ENCODE data around the gene SPACA1.

The SPACA1 gene

DNA sequence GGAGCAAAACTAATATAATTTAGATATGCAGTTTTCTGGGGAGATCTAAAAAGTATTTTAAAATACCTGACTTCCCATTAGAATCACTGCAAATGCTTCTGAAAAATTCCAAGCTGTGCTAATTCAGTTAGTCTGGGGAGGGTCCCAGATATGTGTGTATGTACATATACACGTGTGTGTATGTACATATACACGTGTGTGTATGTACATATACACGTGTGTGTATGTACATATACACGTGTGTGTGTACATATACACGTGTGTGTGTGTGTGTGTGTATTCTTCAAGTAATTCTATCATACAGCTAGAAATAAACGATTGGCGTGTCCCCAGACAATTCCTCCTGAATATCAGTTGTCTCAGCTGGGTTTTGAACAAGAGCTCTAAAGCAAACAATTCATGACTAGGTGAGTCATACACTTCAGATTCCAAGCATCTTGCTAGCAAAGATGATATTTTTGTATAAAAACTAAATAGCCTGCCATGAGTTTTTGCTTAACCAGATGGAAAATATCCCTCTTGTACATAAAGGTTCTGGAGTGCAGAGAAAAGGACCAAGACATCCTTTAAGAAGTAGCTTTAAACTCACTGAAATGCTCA lies 58.2 kb downstream of the SPACA1 start:
- no peak for DNase-seq (ENCODE audit: low read depth in 2 of 2)

- DNase-seq (ENCODE audit: low read depth in 2 of 2) = no peak
These were observed 59.6 kb downstream of the SPACA1 start for GRCh38 chr6:88107241-88107640.

GRCh38 chr6:88111991-88112390 lies 64.3 kb downstream of the SPACA1 start:
- no peak for DNase-seq (ENCODE audit: low read depth in 2 of 2)

- DNase-seq (ENCODE audit: low read depth in 2 of 2) = no peak
These were observed 67.2 kb downstream of the SPACA1 start for GRCh38 chr6:88114838-88115237.

DNA sequence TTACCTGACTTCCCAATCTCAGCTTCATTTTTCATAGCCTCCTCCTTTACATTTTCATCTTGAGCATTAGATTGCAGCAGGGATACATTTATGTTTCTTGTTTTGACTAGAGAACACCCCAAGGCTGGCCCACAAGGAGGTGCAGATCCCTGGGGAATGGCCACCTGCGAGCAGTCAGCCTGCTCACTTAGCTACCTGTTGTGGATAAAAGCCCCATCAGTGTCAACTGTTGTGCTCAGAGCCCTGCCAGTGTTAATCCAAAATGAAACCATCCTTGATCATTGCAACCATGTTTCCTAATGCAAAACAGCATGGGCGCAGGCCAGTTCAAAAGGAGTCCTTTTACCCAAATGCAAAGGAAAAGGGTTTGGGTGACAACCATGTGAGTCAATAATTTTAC lies 67.7 kb downstream of the SPACA1 start:
- DNase-seq (ENCODE audit: low read depth in 2 of 2) = no peak

DNA sequence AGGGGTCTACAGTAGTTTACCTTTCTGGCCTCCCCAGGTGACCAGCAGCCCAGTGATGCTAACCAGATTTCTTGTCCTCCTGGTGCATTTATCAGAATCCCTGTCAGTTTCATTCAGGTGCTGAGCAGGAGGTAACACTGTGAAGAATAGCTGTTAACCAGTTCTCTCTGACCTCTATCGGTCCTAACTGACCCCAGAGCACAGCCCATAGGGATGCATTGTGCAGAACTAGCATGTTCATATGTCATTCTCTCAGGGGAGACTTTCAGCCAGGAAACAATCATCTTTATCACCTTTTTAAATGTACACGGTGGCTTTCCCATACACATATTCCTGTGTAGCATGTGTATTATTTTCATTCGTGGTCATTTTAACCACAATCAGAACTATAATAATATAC lies 68.6 kb downstream of the SPACA1 start:
- DNase-seq (ENCODE audit: low read depth in 2 of 2) = no peak

All from activated CD8-positive, alpha-beta memory T cell treated with anti-CD3 and anti-CD28 coated beads for 4 hours (primary cell).